Activated naive CD4-positive, alpha-beta T cell treated with anti-CD3 and anti-CD28 coated beads, Interleukin-2, amount 10 ng/mL, durations not matched to agents 7 days and 5 days (primary cell): ENCODE results near the gene APBB2.

ENCODE experiments used
- CTCF ChIA-PET: fragments of 350-600 bp; sonication (Branson Sonifier 250); formaldehyde crosslinking; loops from one replicate; lab custom pipeline; 2021; ENCODE audit warnings: antibody characterized with exemption; lab: Charles Lee
- DNase-seq: peaks from one replicate; pipeline ENCODE4 v3.0.0-alpha.2; 2020
- H3K27ac Mint-ChIP-seq: one replicate; pipeline ENCODE4 v1.8.0; 2021; ENCODE audit warnings: mild to moderate bottlenecking, moderate library complexity, mixed read lengths
- H3K27me3 Mint-ChIP-seq: one replicate; pipeline ENCODE4 v1.8.0; 2021; ENCODE audit warnings: mild to moderate bottlenecking, mixed read lengths
- H3K36me3 Mint-ChIP-seq: one replicate; pipeline ENCODE4 v1.8.0; 2021; ENCODE audit warnings: mixed read lengths
- H3K4me1 Mint-ChIP-seq: one replicate; pipeline ENCODE4 v1.8.0; 2021; ENCODE audit warnings: mixed read lengths
- H3K4me3 Mint-ChIP-seq: one replicate; pipeline ENCODE4 v1.8.0; 2021; ENCODE audit warnings: mild to moderate bottlenecking, moderate library complexity, mixed read lengths
- H3K9me3 Mint-ChIP-seq: one replicate; pipeline ENCODE4 v1.8.0; 2021; ENCODE audit warnings: mixed read lengths

APBB2 gene

GRCh38 chr4:40980318-40980883, 233.9 kb downstream of the APBB2 start:
- H3K27ac Mint-ChIP-seq, result no peak overlapping the region
- CTCF ChIA-PET, result interaction anchor here (2.0 kb wide), 1 partner anchor 234 kb away, joined by 5 read pairs; the partner anchor contains the start of gene APBB2

GRCh38 chr4:40978548-40978947, 235.8 kb downstream of the APBB2 start:
- no peaks in the 10 kb centered on the region for H3K9me3 Mint-ChIP-seq
- no peak overlapping the region for H3K4me3 Mint-ChIP-seq
- no peaks in the 10 kb centered on the region for H3K36me3 Mint-ChIP-seq
- H3K4me1 Mint-ChIP-seq, result no peaks in the 10 kb centered on the region
- H3K27ac Mint-ChIP-seq, result no peak overlapping the region
- DNase-seq, result no peak
- CTCF ChIA-PET, result interaction anchor here (2.0 kb wide), 1 partner anchor 236 kb away, joined by 5 read pairs; the partner anchor contains the start of gene APBB2
- H3K27me3 Mint-ChIP-seq, result peaks cover 2% of the 10 kb centered on the region

More at GRCh38 chr4:40980318-40980883, 233.9 kb downstream of the APBB2 start:
- Mint-ChIP-seq H3K36me3 (no peaks in the 10 kb centered on the region), H3K4me1 (no peaks in the 10 kb centered on the region), H3K27me3 (no peaks in the 10 kb centered on the region), H3K4me3 (no peak overlapping the region), H3K9me3 (no peaks in the 10 kb centered on the region)
- no peak for DNase-seq

- CTCF ChIA-PET, result interaction anchor here (0.6 to 1.9 kb wide), 8 partner anchors 9 to 240 kb away, joined by 3 to 13 read pairs (median 5); partner anchors contain the start of gene APBB2
- no peaks in the 10 kb centered on the region for H3K36me3 Mint-ChIP-seq
- no peak overlapping the region for H3K27ac Mint-ChIP-seq
- H3K9me3 Mint-ChIP-seq, result no peaks in the 10 kb centered on the region
- H3K4me1 Mint-ChIP-seq, result no peaks in the 10 kb centered on the region
- peak; percentile 30 for DNase-seq
- H3K27me3 Mint-ChIP-seq, result peaks cover 9% of the 10 kb centered on the region
- H3K4me3 Mint-ChIP-seq, result no peak overlapping the region
Observed at GRCh38 chr4:40976343-40976742, 238.0 kb downstream of the APBB2 start.

GRCh38 chr4:40972722-40973121, 241.6 kb downstream of the APBB2 start:
- Mint-ChIP-seq H3K27ac (no peak overlapping the region), H3K27me3 (peaks cover 14% of the 10 kb centered on the region)

GRCh38 chr4:40971338-40971737, 243.0 kb downstream of the APBB2 start:
- no peak overlapping the region for H3K4me3 Mint-ChIP-seq
- H3K27ac Mint-ChIP-seq, result no peak overlapping the region
- no peaks in the 10 kb centered on the region for H3K9me3 Mint-ChIP-seq
- peaks cover 14% of the 10 kb centered on the region for H3K27me3 Mint-ChIP-seq
- CTCF ChIA-PET, result interaction anchor here (0.7 kb wide), 1 partner anchor 470 kb away, joined by 3 read pairs; no protein-coding TSS in a partner anchor
- no peak for DNase-seq
- no peaks in the 10 kb centered on the region for H3K36me3 Mint-ChIP-seq
- H3K4me1 Mint-ChIP-seq, result no peaks in the 10 kb centered on the region

More at GRCh38 chr4:40972722-40973121, 241.6 kb downstream of the APBB2 start:
- Mint-ChIP-seq H3K9me3 (no peaks in the 10 kb centered on the region), H3K4me3 (no peak overlapping the region), H3K4me1 (no peaks in the 10 kb centered on the region), H3K36me3 (no peaks in the 10 kb centered on the region)
- no peak for DNase-seq
- CTCF ChIA-PET, result interaction anchor here (1.2 kb wide), 2 partner anchors 19 to 45 kb away, joined by 3 to 4 read pairs; no protein-coding TSS in a partner anchor

GRCh38 chr4:40969501-40969900, 244.8 kb downstream of the APBB2 start:
- H3K27ac Mint-ChIP-seq, result no peak overlapping the region
- H3K9me3 Mint-ChIP-seq, result no peaks in the 10 kb centered on the region
- CTCF ChIA-PET, result no interaction called here
- peaks cover 14% of the 10 kb centered on the region for H3K27me3 Mint-ChIP-seq
- no peaks in the 10 kb centered on the region for H3K36me3 Mint-ChIP-seq
- H3K4me3 Mint-ChIP-seq, result no peak overlapping the region
- DNase-seq, result no peak
- H3K4me1 Mint-ChIP-seq, result no peaks in the 10 kb centered on the region

- Mint-ChIP-seq H3K27ac (no peak overlapping the region), H3K9me3 (no peaks in the 10 kb centered on the region), H3K36me3 (no peaks in the 10 kb centered on the region), H3K27me3 (peaks cover 9% of the 10 kb centered on the region), H3K4me3 (no peak overlapping the region), H3K4me1 (no peaks in the 10 kb centered on the region)
- CTCF ChIA-PET, result interaction anchor here (1.9 kb wide), 1 partner anchor 9 kb away, joined by 6 read pairs; no protein-coding TSS in a partner anchor
- no peak for DNase-seq
Observed at GRCh38 chr4:40967550-40967949, 246.8 kb downstream of the APBB2 start.

- DNase-seq, result no peak
- H3K4me3 Mint-ChIP-seq, result no peak overlapping the region
- no peak overlapping the region for H3K27ac Mint-ChIP-seq
- no peaks in the 10 kb centered on the region for H3K4me1 Mint-ChIP-seq
- CTCF ChIA-PET, result interaction anchor here (1.9 kb wide), 1 partner anchor 10 kb away, joined by 6 read pairs; no protein-coding TSS in a partner anchor
- no peaks in the 10 kb centered on the region for H3K36me3 Mint-ChIP-seq
- H3K27me3 Mint-ChIP-seq, result peaks cover 9% of the 10 kb centered on the region
- no peaks in the 10 kb centered on the region for H3K9me3 Mint-ChIP-seq
Observed at GRCh38 chr4:40966091-40966490, 248.3 kb downstream of the APBB2 start.

GRCh38 chr4:40963897-40964478, 250.4 kb downstream of the APBB2 start:
- Mint-ChIP-seq H3K4me1 (no peaks in the 10 kb centered on the region), H3K27me3 (peaks cover 4% of the 10 kb centered on the region), H3K4me3 (no peak overlapping the region), H3K27ac (no peak overlapping the region), H3K9me3 (no peaks in the 10 kb centered on the region), H3K36me3 (no peaks in the 10 kb centered on the region)
- CTCF ChIA-PET, result no interaction called here
- no peak for DNase-seq

- no peak overlapping the region for H3K27ac Mint-ChIP-seq
- DNase-seq, result no peak
- no peaks in the 10 kb centered on the region for H3K9me3 Mint-ChIP-seq
- H3K27me3 Mint-ChIP-seq, result peaks cover 4% of the 10 kb centered on the region
- H3K4me1 Mint-ChIP-seq, result no peaks in the 10 kb centered on the region
- H3K4me3 Mint-ChIP-seq, result no peak overlapping the region
- CTCF ChIA-PET, result no interaction called here
- H3K36me3 Mint-ChIP-seq, result no peaks in the 10 kb centered on the region
Observed at GRCh38 chr4:40962551-40963180, 251.7 kb downstream of the APBB2 start.

GRCh38 chr4:40960941-40961340, 253.4 kb downstream of the APBB2 start:
- no peaks in the 10 kb centered on the region for H3K4me1 Mint-ChIP-seq
- no peaks in the 10 kb centered on the region for H3K9me3 Mint-ChIP-seq
- no peak overlapping the region for H3K27ac Mint-ChIP-seq
- no peaks in the 10 kb centered on the region for H3K36me3 Mint-ChIP-seq
- CTCF ChIA-PET, result no interaction called here
- no peak for DNase-seq
- H3K4me3 Mint-ChIP-seq, result no peak overlapping the region
- H3K27me3 Mint-ChIP-seq, result peaks cover 4% of the 10 kb centered on the region

GRCh38 chr4:40957281-40957680, 257.1 kb downstream of the APBB2 start:
- Mint-ChIP-seq H3K4me1 (no peaks in the 10 kb centered on the region), H3K27ac (no peak overlapping the region), H3K36me3 (no peaks in the 10 kb centered on the region), H3K4me3 (no peak overlapping the region), H3K27me3 (no peaks in the 10 kb centered on the region), H3K9me3 (no peaks in the 10 kb centered on the region)
- CTCF ChIA-PET, result interaction anchor here (0.7 to 1.4 kb wide), 2 partner anchors 18 to 33 kb away, joined by 4 to 6 read pairs; no protein-coding TSS in a partner anchor
- DNase-seq, result no peak

GRCh38 chr4:40956721-40957255, 257.6 kb downstream of the APBB2 start:
- DNase-seq, result no peak
- Mint-ChIP-seq H3K27ac (no peak overlapping the region), H3K4me3 (no peak overlapping the region), H3K4me1 (no peaks in the 10 kb centered on the region), H3K9me3 (no peaks in the 10 kb centered on the region), H3K36me3 (no peaks in the 10 kb centered on the region), H3K27me3 (no peaks in the 10 kb centered on the region)
- CTCF ChIA-PET, result interaction anchor here (0.7 to 1.4 kb wide), 2 partner anchors 19 to 32 kb away, joined by 4 to 6 read pairs; no protein-coding TSS in a partner anchor

- no peaks in the 10 kb centered on the region for H3K36me3 Mint-ChIP-seq
- CTCF ChIA-PET, result no interaction called here
- no peak overlapping the region for H3K4me3 Mint-ChIP-seq
- no peaks in the 10 kb centered on the region for H3K27me3 Mint-ChIP-seq
- H3K9me3 Mint-ChIP-seq, result no peaks in the 10 kb centered on the region
- DNase-seq, result no peak
- no peak overlapping the region for H3K27ac Mint-ChIP-seq
- H3K4me1 Mint-ChIP-seq, result no peaks in the 10 kb centered on the region
Observed at GRCh38 chr4:40954088-40954668, 260.2 kb downstream of the APBB2 start.
